PC-9 (cell line): ENCODE measurements around the gene SLC1A4. TPM values are rescaled to one million over a fixed set of nuclear protein-coding genes. Genes with fewer than 3 reads are reported as not detected.

Source experiments
- BruUV-seq: library from RNA; stranded (reverse); fragments of 400-500 nt; replicated peaks from 2 replicates; lab custom pipeline; 2021; lab: Mats Ljungman, UMichigan
- CTCF ChIA-PET: fragments of 300-600 bp; sonication (Branson Sonifier 250); formaldehyde crosslinking; loops from one replicate; lab custom pipeline; 2022; ENCODE audit warnings: antibody characterized with exemption; lab: Charles Lee
- POLR2A ChIA-PET: fragments of 300-600 bp; sonication (Branson Sonifier 250); formaldehyde crosslinking; loops from one replicate; lab custom pipeline; 2022; ENCODE audit warnings: antibody characterized with exemption; ENCODE audit not compliant: unreplicated experiment; lab: Charles Lee
- DNase-seq, 2 experiments: peaks; one replicate each; pipeline versions ENCODE4 v3.0.0 to v3.0.0-alpha.2; 2015 to 2022; ENCODE audit warnings: mixed read lengths in 1 of 2
- H2AFZ ChIP-seq: fragments of 200-600 bp; sonication (generic); 2 replicates; pipeline ENCODE4 v1.8.1; 2017; ENCODE audit warnings: antibody characterized with exemption
- H3F3A ChIP-seq: fragments of 200-600 bp; sonication (generic); 2 replicates; pipeline ENCODE4 v1.8.1; 2017; ENCODE audit warnings: antibody characterized with exemption, mild to moderate bottlenecking, low read depth; ENCODE audit not compliant: insufficient read depth
- H3K27ac ChIP-seq: fragments of 200-600 bp; sonication (generic); 2 replicates; pipeline ENCODE4 v1.6.1; 2016; ENCODE audit warnings: mixed run types
- H3K27me3 ChIP-seq: fragments of 200-600 bp; sonication (generic); 2 replicates; pipeline ENCODE4 v1.6.1; 2016; ENCODE audit warnings: low read depth, mixed run types; ENCODE audit not compliant: insufficient read depth
- H3K36me3 ChIP-seq: fragments of 200-600 bp; sonication (generic); 2 replicates; pipeline ENCODE4 v1.6.1; 2016; ENCODE audit warnings: low read depth, mixed run types
- H3K4me1 ChIP-seq: fragments of 200-600 bp; sonication (generic); replicated peaks from 2 replicates; pipeline ENCODE4 v1.6.1; 2016; ENCODE audit warnings: mixed run types; ENCODE audit not compliant: insufficient read depth
- H3K4me2 ChIP-seq: fragments of 200-600 bp; sonication (generic); 2 replicates; pipeline ENCODE4 v1.6.1; 2017; ENCODE audit warnings: mixed run types
- H3K4me3 ChIP-seq: fragments of 200-600 bp; sonication (generic); 2 replicates; pipeline ENCODE4 v1.6.1; 2016; ENCODE audit warnings: mixed run types
- H3K79me2 ChIP-seq: fragments of 200-600 bp; sonication (generic); 2 replicates; pipeline ENCODE4 v1.6.1; 2017; ENCODE audit warnings: low read depth, mixed run types
- H3K9me2 ChIP-seq: fragments of 200-600 bp; sonication (generic); 2 replicates; pipeline ENCODE4 v1.8.1; 2017; ENCODE audit warnings: mild to moderate bottlenecking; ENCODE audit not compliant: insufficient read depth
- H3K9me3 ChIP-seq: fragments of 200-600 bp; sonication (generic); 2 replicates; pipeline ENCODE4 v1.8.1; 2016; ENCODE audit warnings: low read depth; ENCODE audit not compliant: insufficient read depth
- H4K20me1 ChIP-seq: fragments of 200-600 bp; sonication (generic); 2 replicates; pipeline ENCODE4 v1.8.1; 2017; ENCODE audit not compliant: insufficient read depth
- EZH2 ChIP-seq: fragments of 200-600 bp; sonication (generic); IDR thresholded peaks from 2 replicates; pipeline ENCODE4 v1.8.0; 2017; ENCODE audit warnings: antibody characterized with exemption, low read depth
- intact Hi-C: fragments of 100-400 bp; cut with micrococcal nuclease; formaldehyde crosslinking; loops from one replicate; pipeline ENCODE4 v1.10.0; 2022; ENCODE audit not compliant: unreplicated experiment
- total RNA-seq: library from RNA; stranded (reverse); gene quantifications from 2 replicates; pipeline ENCODE4 v1.2.3, GENCODE V29; 2021
- TF ChIP-seq, protein P1 (sequence below): fragments of 200-600 bp; sonication (generic); conservative IDR thresholded peaks from 2 replicates; pipeline ENCODE4 v1.6.1; 2017; ENCODE audit warnings: mixed run types, antibody characterized with exemption, mild to moderate bottlenecking, moderate library complexity

SLC1A4 gene
- total RNA-seq, 1 experiment from 2014 or later: 8.7 TPM

DNA sequence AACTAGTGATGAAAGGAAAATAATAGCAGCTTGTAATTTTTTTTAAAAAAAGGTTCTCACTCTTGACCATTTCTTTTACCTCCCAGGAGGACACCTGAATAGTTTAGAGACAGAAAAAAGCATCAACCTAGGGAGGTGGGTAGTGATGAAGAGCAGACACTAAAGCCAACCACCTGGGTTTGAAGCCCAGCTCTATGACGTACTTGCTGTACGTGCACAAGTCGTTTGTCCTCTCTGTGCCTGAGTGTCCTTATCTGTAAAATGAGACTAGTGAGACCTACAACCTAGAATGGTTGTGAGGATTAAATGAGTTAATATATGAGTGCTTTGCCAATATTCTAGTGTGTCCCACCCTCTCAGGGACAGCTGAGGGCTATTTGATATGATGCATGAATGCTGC lies 5.8 kb downstream of the SLC1A4 start:
- H4K20me1 ChIP-seq: peaks cover 10% of the 10 kb centered on the region; the same call in 1 of the 2 replicates
- H3K9me3 ChIP-seq: no peaks in the 10 kb centered on the region
- H3K27me3 ChIP-seq: no peaks in the 10 kb centered on the region
- H3K4me2 ChIP-seq: no peak overlapping the region
- H2AFZ ChIP-seq: no peak overlapping the region
- ChIA-PET CTCF (no interaction called here), POLR2A (no interaction called here)
- no peak overlapping the region for H3K27ac ChIP-seq
- no peaks in the 10 kb centered on the region for H3K9me2 ChIP-seq
- no peak for TF ChIP-seq EZH2
- TF ChIP-seq, protein P1, sequence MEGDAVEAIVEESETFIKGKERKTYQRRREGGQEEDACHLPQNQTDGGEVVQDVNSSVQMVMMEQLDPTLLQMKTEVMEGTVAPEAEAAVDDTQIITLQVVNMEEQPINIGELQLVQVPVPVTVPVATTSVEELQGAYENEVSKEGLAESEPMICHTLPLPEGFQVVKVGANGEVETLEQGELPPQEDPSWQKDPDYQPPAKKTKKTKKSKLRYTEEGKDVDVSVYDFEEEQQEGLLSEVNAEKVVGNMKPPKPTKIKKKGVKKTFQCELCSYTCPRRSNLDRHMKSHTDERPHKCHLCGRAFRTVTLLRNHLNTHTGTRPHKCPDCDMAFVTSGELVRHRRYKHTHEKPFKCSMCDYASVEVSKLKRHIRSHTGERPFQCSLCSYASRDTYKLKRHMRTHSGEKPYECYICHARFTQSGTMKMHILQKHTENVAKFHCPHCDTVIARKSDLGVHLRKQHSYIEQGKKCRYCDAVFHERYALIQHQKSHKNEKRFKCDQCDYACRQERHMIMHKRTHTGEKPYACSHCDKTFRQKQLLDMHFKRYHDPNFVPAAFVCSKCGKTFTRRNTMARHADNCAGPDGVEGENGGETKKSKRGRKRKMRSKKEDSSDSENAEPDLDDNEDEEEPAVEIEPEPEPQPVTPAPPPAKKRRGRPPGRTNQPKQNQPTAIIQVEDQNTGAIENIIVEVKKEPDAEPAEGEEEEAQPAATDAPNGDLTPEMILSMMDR: no peak
- intact Hi-C loops: no loop called here
- H3K4me1 ChIP-seq: peaks cover 11% of the 10 kb centered on the region
- no peak for DNase-seq
- BruUV-seq: no TSS peak
- H3K36me3 ChIP-seq: no peaks in the 10 kb centered on the region
- H3F3A ChIP-seq: 0 out of 2 replicates have a peak, but pooled peaks cover 7% of the 10 kb centered on the region
- no peak overlapping the region for H3K4me3 ChIP-seq
- H3K79me2 ChIP-seq: no peaks in the 10 kb centered on the region

DNA sequence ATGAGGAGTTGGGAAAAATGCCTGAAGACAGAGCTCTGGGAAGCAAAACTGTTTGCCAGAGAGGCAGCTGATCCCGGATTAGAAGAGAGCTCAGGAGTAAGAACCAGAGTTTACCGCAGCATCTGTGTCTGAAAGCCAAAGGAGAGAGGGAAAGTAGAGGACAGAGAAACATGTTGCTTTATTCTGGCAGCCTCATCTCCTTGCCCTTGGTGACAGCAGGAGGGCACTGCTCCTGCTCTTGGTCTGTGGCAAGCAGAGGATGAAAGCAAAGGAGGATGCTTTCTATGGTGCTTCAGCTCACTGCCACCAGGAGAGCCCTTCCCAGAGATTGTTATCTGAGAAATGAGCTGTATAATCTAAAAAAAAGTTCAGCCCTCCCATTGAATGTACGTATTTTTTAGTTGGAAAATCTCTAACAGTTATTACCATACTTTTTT lies 7.7 kb downstream of the SLC1A4 start:
- no TSS peak for BruUV-seq
- Histone ChIP-seq H3K36me3 (no peaks in the 10 kb centered on the region), H2AFZ (no peak overlapping the region), H4K20me1 (peaks cover 8% of the 10 kb centered on the region; the same call in 1 of the 2 replicates), H3F3A (no peaks in the 10 kb centered on the region), H3K4me1 (no peaks in the 10 kb centered on the region), H3K9me2 (no peaks in the 10 kb centered on the region), H3K9me3 (no peaks in the 10 kb centered on the region), H3K79me2 (no peaks in the 10 kb centered on the region), H3K4me3 (no peak overlapping the region), H3K27me3 (no peaks in the 10 kb centered on the region), H3K27ac (no peak overlapping the region), H3K4me2 (no peak overlapping the region)
- ChIA-PET POLR2A (no interaction called here), CTCF (no interaction called here)
- TF ChIP-seq, protein P1: no peak
- no peak for TF ChIP-seq EZH2
- DNase-seq: no peak
- intact Hi-C loops: no loop called here

DNA sequence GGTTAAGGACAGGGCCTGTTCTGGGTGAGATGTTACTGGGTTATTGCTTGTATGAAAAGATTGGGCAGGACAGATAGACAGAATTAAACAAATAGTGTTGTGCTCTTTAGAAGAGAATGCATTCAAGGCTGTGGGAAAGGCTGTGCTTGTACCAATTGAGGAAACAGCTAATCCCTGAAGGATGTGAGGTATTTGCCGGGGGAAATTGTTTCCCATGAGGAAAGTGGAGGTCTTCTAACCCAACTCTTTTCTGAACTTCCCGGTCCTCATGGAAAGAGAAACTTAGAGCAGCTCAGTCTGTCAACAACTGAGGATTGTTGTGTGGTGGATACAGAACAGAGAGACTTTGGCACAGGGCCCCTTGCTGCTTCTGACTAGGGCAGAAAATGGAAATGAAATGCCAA lies 9.5 kb downstream of the SLC1A4 start:
- Histone ChIP-seq H3K27me3 (no peaks in the 10 kb centered on the region), H3K4me3 (no peak overlapping the region), H3K79me2 (no peaks in the 10 kb centered on the region), H3K4me2 (no peak overlapping the region), H3K27ac (no peak overlapping the region), H3K9me3 (no peaks in the 10 kb centered on the region), H3K9me2 (no peaks in the 10 kb centered on the region), H3K4me1 (no peaks in the 10 kb centered on the region), H3K36me3 (no peaks in the 10 kb centered on the region), H4K20me1 (no peaks in the 10 kb centered on the region), H2AFZ (no peak overlapping the region), H3F3A (no peaks in the 10 kb centered on the region)
- DNase-seq: no peak
- no peak for TF ChIP-seq EZH2
- TF ChIP-seq, protein P1: no peak
- CTCF ChIA-PET: no interaction called here
- no TSS peak for BruUV-seq
- intact Hi-C loops: no loop called here
- POLR2A ChIA-PET: no interaction called here
